WTC11 (cell line): ENCODE measurements around the gene EFHC2. TPM values are rescaled to one million over a fixed set of nuclear protein-coding genes. Genes with fewer than 3 reads are reported as not detected.

ENCODE experiments used
- ATAC-seq: fragments of 200-7000 bp; cut with Tn5 transposase; 2 replicates; pipeline ENCODE4 v1.10.0; 2021; ENCODE audit warnings: mild to moderate bottlenecking, moderate library complexity
- CTCF ChIA-PET: fragments of 300-600 bp; sonication (Branson Sonifier 250); formaldehyde crosslinking; loops from one replicate; lab custom pipeline; 2021; ENCODE audit warnings: antibody characterized with exemption; lab: Charles Lee
- POLR2A ChIA-PET: fragments of 350-600 bp; sonication (Branson Sonifier 250); formaldehyde crosslinking; loops from one replicate; lab custom pipeline; 2021; ENCODE audit warnings: antibody characterized with exemption; lab: Charles Lee
- DNase-seq: peaks from one replicate; pipeline ENCODE4 v3.0.0; 2021; ENCODE audit warnings: low spot score
- H3K27ac Mint-ChIP-seq: 2 replicates; pipeline ENCODE4 v1.8.0; 2021; ENCODE audit warnings: mixed read lengths
- H3K27me3 Mint-ChIP-seq: 2 replicates; pipeline ENCODE4 v1.8.0; 2021; ENCODE audit warnings: low read depth, mild to moderate bottlenecking, moderate library complexity, mixed read lengths
- H3K36me3 Mint-ChIP-seq: 2 replicates; pipeline ENCODE4 v1.8.0; 2021; ENCODE audit warnings: mixed read lengths
- H3K4me1 Mint-ChIP-seq: 2 replicates; pipeline ENCODE4 v1.8.0; 2022; ENCODE audit warnings: mixed read lengths
- H3K4me3 Mint-ChIP-seq: 2 replicates; pipeline ENCODE4 v1.8.0; 2021; ENCODE audit warnings: mild to moderate bottlenecking, moderate library complexity, mixed read lengths
- H3K9me3 Mint-ChIP-seq: 2 replicates; pipeline ENCODE4 v1.8.0; 2021; ENCODE audit warnings: mixed read lengths
- ATF1 ChIP-seq: sonication (generic); formaldehyde crosslinking; IDR thresholded peaks from 2 replicates; pipeline ENCODE4 v1.8.1; 2023; ENCODE audit warnings: mild to moderate bottlenecking, moderate library complexity, missing genetic modification reagents
- CREB1 ChIP-seq: sonication (generic); formaldehyde crosslinking; IDR thresholded peaks from 2 replicates; pipeline ENCODE4 v1.8.0; 2023; ENCODE audit warnings: mild to moderate bottlenecking, missing genetic modification reagents
- HMGA2 ChIP-seq: fragments of 250-450 bp; sonication (Bioruptor Pico); IDR thresholded peaks from 2 replicates; pipeline ENCODE4 v1.4.0; 2021; ENCODE audit warnings: mild to moderate bottlenecking, moderate library complexity
- JUN ChIP-seq: sonication (generic); formaldehyde crosslinking; IDR thresholded peaks from 2 replicates; pipeline ENCODE4 v1.8.0; 2023; ENCODE audit warnings: mild to moderate bottlenecking, missing genetic modification reagents
- ZNF121 ChIP-seq: sonication (generic); formaldehyde crosslinking; IDR thresholded peaks from 2 replicates; pipeline ENCODE4 v1.8.0; 2023; ENCODE audit warnings: missing genetic modification reagents
- ZNF263 ChIP-seq: sonication (generic); formaldehyde crosslinking; IDR thresholded peaks from 2 replicates; pipeline ENCODE4 v1.8.1; 2022; ENCODE audit warnings: low read depth, mild to moderate bottlenecking, moderate library complexity, missing genetic modification reagents
- ZNF317 ChIP-seq: sonication (generic); formaldehyde crosslinking; IDR thresholded peaks from 2 replicates; pipeline ENCODE4 v1.8.1; 2023; ENCODE audit warnings: low read depth, mild to moderate bottlenecking, moderate library complexity, missing genetic modification reagents, borderline replicate concordance
- ZNF423 ChIP-seq: fragments of 250-450 bp; sonication (Bioruptor Pico); IDR thresholded peaks from 2 replicates; pipeline ENCODE4 v2.1.2; 2022; ENCODE audit warnings: mild to moderate bottlenecking, moderate library complexity
- total RNA-seq: library from RNA; stranded (reverse); gene quantifications from 3 replicates; pipeline ENCODE4 v1.2.3, GENCODE V29; 2021
- TF ChIP-seq, protein P1 (sequence below): sonication (generic); formaldehyde crosslinking; IDR thresholded peaks from 2 replicates; pipeline ENCODE4 v1.8.0; 2023; ENCODE audit warnings: missing genetic modification reagents, mild to moderate bottlenecking, borderline replicate concordance
- TF ChIP-seq, protein P2 (sequence below): sonication (generic); formaldehyde crosslinking; IDR thresholded peaks from 2 replicates; pipeline ENCODE4 v1.8.1; 2022; ENCODE audit warnings: low read depth, missing genetic modification reagents, borderline replicate concordance
- TF ChIP-seq, protein P3 (sequence below): sonication (generic); formaldehyde crosslinking; IDR thresholded peaks from 2 replicates; pipeline ENCODE4 v1.8.0; 2022; ENCODE audit warnings: mild to moderate bottlenecking, missing genetic modification reagents
- TF ChIP-seq, protein P4 (sequence below): fragments of 250-450 bp; sonication (Bioruptor Pico); IDR thresholded peaks from 2 replicates; pipeline ENCODE4 v1.9.0; 2021; ENCODE audit warnings: mild to moderate bottlenecking
- TF ChIP-seq, protein P5 (sequence below): sonication (generic); formaldehyde crosslinking; IDR thresholded peaks from 2 replicates; pipeline ENCODE4 v1.8.1; 2022; ENCODE audit warnings: mild to moderate bottlenecking, moderate library complexity, missing genetic modification reagents
- TF ChIP-seq, protein P6 (sequence below): sonication (generic); formaldehyde crosslinking; IDR thresholded peaks from 2 replicates; pipeline ENCODE4 v1.8.1; 2023; ENCODE audit warnings: mild to moderate bottlenecking, missing genetic modification reagents
- TF ChIP-seq, protein P7 (sequence below): sonication (generic); formaldehyde crosslinking; IDR thresholded peaks from 2 replicates; pipeline ENCODE4 v1.8.0; 2022; ENCODE audit warnings: mild to moderate bottlenecking, missing genetic modification reagents
- TF ChIP-seq, protein P8 (sequence below): fragments of 250-450 bp; sonication (Bioruptor Pico); IDR thresholded peaks from 2 replicates; pipeline ENCODE4 v2.1.2; 2022; ENCODE audit warnings: mild to moderate bottlenecking, moderate library complexity
- TF ChIP-seq, protein P9 (sequence below): sonication (generic); formaldehyde crosslinking; IDR thresholded peaks from 2 replicates; pipeline ENCODE4 v1.8.1; 2023; ENCODE audit warnings: mild to moderate bottlenecking, missing genetic modification reagents, borderline replicate concordance

Gene EFHC2
- total RNA-seq, 1 experiment from 2014 or later, result 2.1 TPM

DNA sequence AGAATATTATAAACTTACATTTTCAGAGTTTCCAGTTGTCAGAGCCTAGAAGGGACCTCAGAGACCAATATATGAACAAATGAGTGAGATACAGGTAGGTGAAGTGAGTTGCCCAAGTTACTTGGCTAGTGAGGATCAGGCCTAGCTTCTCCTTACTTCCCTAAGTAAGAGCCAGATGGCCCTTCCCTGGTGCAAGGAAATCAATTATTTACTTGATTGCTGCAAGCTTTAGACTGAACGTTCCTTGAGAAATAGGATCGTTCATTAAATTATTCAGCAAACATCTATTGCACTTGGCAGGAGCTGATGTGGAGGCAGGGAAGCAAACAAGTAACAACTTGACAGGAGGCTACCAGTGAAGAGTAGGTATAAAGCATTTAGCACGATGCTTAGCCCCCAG lies 117.8 kb downstream of the EFHC2 start:
- no peak overlapping the region for H3K27ac Mint-ChIP-seq
- H3K27me3 Mint-ChIP-seq, result no peaks in the 10 kb centered on the region
- DNase-seq, result no peak
- H3K36me3 Mint-ChIP-seq, result no peaks in the 10 kb centered on the region
- ATAC-seq, result no peak
- CTCF ChIA-PET, result no interaction called here
- no peaks in the 10 kb centered on the region for H3K9me3 Mint-ChIP-seq
- peaks cover 23% of the 10 kb centered on the region for H3K4me1 Mint-ChIP-seq
- TF ChIP-seq, protein P1, sequence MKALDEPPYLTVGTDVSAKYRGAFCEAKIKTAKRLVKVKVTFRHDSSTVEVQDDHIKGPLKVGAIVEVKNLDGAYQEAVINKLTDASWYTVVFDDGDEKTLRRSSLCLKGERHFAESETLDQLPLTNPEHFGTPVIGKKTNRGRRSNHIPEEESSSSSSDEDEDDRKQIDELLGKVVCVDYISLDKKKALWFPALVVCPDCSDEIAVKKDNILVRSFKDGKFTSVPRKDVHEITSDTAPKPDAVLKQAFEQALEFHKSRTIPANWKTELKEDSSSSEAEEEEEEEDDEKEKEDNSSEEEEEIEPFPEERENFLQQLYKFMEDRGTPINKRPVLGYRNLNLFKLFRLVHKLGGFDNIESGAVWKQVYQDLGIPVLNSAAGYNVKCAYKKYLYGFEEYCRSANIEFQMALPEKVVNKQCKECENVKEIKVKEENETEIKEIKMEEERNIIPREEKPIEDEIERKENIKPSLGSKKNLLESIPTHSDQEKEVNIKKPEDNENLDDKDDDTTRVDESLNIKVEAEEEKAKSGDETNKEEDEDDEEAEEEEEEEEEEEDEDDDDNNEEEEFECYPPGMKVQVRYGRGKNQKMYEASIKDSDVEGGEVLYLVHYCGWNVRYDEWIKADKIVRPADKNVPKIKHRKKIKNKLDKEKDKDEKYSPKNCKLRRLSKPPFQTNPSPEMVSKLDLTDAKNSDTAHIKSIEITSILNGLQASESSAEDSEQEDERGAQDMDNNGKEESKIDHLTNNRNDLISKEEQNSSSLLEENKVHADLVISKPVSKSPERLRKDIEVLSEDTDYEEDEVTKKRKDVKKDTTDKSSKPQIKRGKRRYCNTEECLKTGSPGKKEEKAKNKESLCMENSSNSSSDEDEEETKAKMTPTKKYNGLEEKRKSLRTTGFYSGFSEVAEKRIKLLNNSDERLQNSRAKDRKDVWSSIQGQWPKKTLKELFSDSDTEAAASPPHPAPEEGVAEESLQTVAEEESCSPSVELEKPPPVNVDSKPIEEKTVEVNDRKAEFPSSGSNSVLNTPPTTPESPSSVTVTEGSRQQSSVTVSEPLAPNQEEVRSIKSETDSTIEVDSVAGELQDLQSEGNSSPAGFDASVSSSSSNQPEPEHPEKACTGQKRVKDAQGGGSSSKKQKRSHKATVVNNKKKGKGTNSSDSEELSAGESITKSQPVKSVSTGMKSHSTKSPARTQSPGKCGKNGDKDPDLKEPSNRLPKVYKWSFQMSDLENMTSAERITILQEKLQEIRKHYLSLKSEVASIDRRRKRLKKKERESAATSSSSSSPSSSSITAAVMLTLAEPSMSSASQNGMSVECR (CRISPR knock-in tag), result no peak
- TF ChIP-seq, protein P2, sequence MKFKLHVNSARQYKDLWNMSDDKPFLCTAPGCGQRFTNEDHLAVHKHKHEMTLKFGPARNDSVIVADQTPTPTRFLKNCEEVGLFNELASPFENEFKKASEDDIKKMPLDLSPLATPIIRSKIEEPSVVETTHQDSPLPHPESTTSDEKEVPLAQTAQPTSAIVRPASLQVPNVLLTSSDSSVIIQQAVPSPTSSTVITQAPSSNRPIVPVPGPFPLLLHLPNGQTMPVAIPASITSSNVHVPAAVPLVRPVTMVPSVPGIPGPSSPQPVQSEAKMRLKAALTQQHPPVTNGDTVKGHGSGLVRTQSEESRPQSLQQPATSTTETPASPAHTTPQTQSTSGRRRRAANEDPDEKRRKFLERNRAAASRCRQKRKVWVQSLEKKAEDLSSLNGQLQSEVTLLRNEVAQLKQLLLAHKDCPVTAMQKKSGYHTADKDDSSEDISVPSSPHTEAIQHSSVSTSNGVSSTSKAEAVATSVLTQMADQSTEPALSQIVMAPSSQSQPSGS (CRISPR knock-in tag), result no peak
- TF ChIP-seq, protein P3, sequence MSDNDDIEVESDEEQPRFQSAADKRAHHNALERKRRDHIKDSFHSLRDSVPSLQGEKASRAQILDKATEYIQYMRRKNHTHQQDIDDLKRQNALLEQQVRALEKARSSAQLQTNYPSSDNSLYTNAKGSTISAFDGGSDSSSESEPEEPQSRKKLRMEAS (CRISPR knock-in tag), result no peak
- TF ChIP-seq HMGA2 (CRISPR knock-in tag) (no peak), ZNF121 (CRISPR knock-in tag) (no peak), ZNF317 (CRISPR knock-in tag) (no peak), ATF1 (CRISPR knock-in tag) (no peak), ZNF263 (CRISPR knock-in tag) (no peak), ZNF423 (CRISPR knock-in tag) (no peak), CREB1 (no peak), JUN (no peak)
- TF ChIP-seq, protein P4, sequence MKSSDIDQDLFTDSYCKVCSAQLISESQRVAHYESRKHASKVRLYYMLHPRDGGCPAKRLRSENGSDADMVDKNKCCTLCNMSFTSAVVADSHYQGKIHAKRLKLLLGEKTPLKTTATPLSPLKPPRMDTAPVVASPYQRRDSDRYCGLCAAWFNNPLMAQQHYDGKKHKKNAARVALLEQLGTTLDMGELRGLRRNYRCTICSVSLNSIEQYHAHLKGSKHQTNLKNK (CRISPR knock-in tag), result no peak
- TF ChIP-seq, protein P5, sequence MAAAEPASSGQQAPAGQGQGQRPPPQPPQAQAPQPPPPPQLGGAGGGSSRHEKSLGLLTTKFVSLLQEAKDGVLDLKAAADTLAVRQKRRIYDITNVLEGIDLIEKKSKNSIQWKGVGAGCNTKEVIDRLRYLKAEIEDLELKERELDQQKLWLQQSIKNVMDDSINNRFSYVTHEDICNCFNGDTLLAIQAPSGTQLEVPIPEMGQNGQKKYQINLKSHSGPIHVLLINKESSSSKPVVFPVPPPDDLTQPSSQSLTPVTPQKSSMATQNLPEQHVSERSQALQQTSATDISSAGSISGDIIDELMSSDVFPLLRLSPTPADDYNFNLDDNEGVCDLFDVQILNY (CRISPR knock-in tag), result no peak
- TF ChIP-seq, protein P6, sequence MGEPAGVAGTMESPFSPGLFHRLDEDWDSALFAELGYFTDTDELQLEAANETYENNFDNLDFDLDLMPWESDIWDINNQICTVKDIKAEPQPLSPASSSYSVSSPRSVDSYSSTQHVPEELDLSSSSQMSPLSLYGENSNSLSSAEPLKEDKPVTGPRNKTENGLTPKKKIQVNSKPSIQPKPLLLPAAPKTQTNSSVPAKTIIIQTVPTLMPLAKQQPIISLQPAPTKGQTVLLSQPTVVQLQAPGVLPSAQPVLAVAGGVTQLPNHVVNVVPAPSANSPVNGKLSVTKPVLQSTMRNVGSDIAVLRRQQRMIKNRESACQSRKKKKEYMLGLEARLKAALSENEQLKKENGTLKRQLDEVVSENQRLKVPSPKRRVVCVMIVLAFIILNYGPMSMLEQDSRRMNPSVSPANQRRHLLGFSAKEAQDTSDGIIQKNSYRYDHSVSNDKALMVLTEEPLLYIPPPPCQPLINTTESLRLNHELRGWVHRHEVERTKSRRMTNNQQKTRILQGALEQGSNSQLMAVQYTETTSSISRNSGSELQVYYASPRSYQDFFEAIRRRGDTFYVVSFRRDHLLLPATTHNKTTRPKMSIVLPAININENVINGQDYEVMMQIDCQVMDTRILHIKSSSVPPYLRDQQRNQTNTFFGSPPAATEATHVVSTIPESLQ (CRISPR knock-in tag), result no peak
- TF ChIP-seq, protein P7, sequence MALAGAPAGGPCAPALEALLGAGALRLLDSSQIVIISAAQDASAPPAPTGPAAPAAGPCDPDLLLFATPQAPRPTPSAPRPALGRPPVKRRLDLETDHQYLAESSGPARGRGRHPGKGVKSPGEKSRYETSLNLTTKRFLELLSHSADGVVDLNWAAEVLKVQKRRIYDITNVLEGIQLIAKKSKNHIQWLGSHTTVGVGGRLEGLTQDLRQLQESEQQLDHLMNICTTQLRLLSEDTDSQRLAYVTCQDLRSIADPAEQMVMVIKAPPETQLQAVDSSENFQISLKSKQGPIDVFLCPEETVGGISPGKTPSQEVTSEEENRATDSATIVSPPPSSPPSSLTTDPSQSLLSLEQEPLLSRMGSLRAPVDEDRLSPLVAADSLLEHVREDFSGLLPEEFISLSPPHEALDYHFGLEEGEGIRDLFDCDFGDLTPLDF (CRISPR knock-in tag), result no peak
- TF ChIP-seq, protein P8, sequence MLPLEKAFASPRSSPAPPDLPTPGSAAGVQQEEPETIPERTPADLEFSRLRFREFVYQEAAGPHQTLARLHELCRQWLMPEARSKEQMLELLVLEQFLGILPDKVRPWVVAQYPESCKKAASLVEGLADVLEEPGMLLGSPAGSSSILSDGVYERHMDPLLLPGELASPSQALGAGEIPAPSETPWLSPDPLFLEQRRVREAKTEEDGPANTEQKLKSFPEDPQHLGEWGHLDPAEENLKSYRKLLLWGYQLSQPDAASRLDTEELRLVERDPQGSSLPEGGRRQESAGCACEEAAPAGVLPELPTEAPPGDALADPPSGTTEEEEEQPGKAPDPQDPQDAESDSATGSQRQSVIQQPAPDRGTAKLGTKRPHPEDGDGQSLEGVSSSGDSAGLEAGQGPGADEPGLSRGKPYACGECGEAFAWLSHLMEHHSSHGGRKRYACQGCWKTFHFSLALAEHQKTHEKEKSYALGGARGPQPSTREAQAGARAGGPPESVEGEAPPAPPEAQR (CRISPR knock-in tag), result no peak
- TF ChIP-seq, protein P9, sequence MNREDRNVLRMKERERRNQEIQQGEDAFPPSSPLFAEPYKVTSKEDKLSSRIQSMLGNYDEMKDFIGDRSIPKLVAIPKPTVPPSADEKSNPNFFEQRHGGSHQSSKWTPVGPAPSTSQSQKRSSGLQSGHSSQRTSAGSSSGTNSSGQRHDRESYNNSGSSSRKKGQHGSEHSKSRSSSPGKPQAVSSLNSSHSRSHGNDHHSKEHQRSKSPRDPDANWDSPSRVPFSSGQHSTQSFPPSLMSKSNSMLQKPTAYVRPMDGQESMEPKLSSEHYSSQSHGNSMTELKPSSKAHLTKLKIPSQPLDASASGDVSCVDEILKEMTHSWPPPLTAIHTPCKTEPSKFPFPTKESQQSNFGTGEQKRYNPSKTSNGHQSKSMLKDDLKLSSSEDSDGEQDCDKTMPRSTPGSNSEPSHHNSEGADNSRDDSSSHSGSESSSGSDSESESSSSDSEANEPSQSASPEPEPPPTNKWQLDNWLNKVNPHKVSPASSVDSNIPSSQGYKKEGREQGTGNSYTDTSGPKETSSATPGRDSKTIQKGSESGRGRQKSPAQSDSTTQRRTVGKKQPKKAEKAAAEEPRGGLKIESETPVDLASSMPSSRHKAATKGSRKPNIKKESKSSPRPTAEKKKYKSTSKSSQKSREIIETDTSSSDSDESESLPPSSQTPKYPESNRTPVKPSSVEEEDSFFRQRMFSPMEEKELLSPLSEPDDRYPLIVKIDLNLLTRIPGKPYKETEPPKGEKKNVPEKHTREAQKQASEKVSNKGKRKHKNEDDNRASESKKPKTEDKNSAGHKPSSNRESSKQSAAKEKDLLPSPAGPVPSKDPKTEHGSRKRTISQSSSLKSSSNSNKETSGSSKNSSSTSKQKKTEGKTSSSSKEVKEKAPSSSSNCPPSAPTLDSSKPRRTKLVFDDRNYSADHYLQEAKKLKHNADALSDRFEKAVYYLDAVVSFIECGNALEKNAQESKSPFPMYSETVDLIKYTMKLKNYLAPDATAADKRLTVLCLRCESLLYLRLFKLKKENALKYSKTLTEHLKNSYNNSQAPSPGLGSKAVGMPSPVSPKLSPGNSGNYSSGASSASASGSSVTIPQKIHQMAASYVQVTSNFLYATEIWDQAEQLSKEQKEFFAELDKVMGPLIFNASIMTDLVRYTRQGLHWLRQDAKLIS (CRISPR knock-in tag), result no peak
- H3K4me3 Mint-ChIP-seq, result no peak overlapping the region
- POLR2A ChIA-PET, result no interaction called here
